Measurements from ENCODE around the gene NRN1L.
"Not testable (repeated sequence)": the region's sequence is repeated elsewhere in the genome, so short reads cannot be mapped to it uniquely, and the experiment has no call there.

Gene NRN1L

DNA sequence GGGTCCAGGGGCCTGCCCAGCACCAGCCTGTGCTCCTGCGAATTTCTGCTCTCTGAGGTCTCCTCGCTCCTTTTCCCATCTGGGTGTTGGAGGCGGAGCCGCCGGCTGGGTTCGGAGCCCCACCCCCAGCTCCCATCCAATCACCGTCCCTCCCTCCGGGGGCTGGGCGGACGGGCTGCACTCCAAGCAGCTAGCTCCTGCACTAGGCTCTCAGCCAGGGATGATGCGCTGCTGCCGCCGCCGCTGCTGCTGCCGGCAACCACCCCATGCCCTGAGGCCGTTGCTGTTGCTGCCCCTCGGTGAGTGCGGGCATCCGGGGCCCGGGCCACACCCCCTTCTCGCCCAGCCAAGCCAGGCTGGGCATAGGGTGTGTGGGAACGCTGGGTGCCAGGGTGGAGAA lies at the start of gene NRN1L:
TSS of gene NRN1L (plus strand) at position 202 of the 400 bp plus-strand sequence. CDS start at position 221, 19 bp downstream.
- Histone ChIP-seq H3K9me3 (ENCODE audit: control insufficient read depth, insufficient read depth, low read length) (no peaks in the 10 kb centered on the region), H3K4me1 (ENCODE audit: control insufficient read depth, low read length) (no peaks in the 10 kb centered on the region), H3K36me3 (ENCODE audit: control insufficient read depth, low read length) (peaks cover 57% of the 10 kb centered on the region), H3K4me3 (ENCODE audit: low read length) (no peak within 1 kb of the TSS), H3K79me2 (ENCODE audit: control insufficient read depth, low read length) (no peaks in the 10 kb centered on the region), H3K27me3 (ENCODE audit: control insufficient read depth, low read length) (no peaks in the 10 kb centered on the region), H3K9me2 (replicated peaks; ENCODE audit: control insufficient read depth, low read length) (no peaks in the 10 kb centered on the region), H3K4me2 (ENCODE audit: low read length) (no peak within 1 kb of the TSS), H4K20me1 (ENCODE audit: control insufficient read depth, insufficient read depth, low read depth, low read length) (no peaks in the 10 kb centered on the region), H3F3A (ENCODE audit: control insufficient read depth, insufficient read depth) (0 out of 2 replicates have a peak, but pooled peaks cover 2% of the 10 kb centered on the region), H3K27ac (ENCODE audit: low read depth, low read length) (no peak within 1 kb of the TSS)
- TF ChIP-seq EZH2phosphoT487 (IDR thresholded peaks at IDR 0.05; ENCODE audit: borderline replicate concordance, low read length) = no peak
- TF ChIP-seq, protein P1, sequence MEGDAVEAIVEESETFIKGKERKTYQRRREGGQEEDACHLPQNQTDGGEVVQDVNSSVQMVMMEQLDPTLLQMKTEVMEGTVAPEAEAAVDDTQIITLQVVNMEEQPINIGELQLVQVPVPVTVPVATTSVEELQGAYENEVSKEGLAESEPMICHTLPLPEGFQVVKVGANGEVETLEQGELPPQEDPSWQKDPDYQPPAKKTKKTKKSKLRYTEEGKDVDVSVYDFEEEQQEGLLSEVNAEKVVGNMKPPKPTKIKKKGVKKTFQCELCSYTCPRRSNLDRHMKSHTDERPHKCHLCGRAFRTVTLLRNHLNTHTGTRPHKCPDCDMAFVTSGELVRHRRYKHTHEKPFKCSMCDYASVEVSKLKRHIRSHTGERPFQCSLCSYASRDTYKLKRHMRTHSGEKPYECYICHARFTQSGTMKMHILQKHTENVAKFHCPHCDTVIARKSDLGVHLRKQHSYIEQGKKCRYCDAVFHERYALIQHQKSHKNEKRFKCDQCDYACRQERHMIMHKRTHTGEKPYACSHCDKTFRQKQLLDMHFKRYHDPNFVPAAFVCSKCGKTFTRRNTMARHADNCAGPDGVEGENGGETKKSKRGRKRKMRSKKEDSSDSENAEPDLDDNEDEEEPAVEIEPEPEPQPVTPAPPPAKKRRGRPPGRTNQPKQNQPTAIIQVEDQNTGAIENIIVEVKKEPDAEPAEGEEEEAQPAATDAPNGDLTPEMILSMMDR (IDR thresholded peaks at IDR 0.05; ENCODE audit: low read depth, low read length, poor library complexity, severe bottlenecking) = no peak

DNA sequence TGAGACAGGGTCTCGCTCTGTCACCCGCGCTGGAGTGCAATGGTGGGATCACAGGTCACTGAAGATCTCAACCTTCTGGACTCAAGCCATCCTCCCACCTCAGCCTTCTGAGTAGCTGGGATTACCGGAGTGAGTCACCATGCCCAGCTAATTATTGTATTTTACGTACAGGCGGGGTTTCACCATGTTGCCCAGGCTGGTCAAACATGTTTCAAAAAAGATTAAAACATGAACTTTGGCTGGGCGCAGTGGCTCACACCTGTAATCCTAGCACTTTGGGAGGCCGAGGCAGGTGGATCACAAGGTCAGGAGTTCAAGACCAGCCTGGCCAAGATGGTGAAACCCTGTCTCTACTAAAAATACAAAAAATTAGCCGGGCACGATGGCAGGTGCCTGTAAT lies 47.5 kb upstream of the NRN1L start:
- not testable (repeated sequence) for H3K9me3 ChIP-seq (ENCODE audit: control insufficient read depth, insufficient read depth, low read length); H3K27ac ChIP-seq (ENCODE audit: low read depth, low read length); H3K27me3 ChIP-seq (ENCODE audit: control insufficient read depth, low read length); H3K36me3 ChIP-seq (ENCODE audit: control insufficient read depth, low read length); H4K20me1 ChIP-seq (ENCODE audit: control insufficient read depth, insufficient read depth, low read depth, low read length); H3K4me2 ChIP-seq (ENCODE audit: low read length); H3K9me2 ChIP-seq (replicated peaks; ENCODE audit: control insufficient read depth, low read length); H3F3A ChIP-seq (ENCODE audit: control insufficient read depth, insufficient read depth); H3K4me3 ChIP-seq (ENCODE audit: low read length)
- Histone ChIP-seq H3K79me2 (ENCODE audit: control insufficient read depth, low read length) (peaks cover 13% of the 10 kb centered on the region), H3K4me1 (ENCODE audit: control insufficient read depth, low read length) (peaks cover 19% of the 10 kb centered on the region)

DNA sequence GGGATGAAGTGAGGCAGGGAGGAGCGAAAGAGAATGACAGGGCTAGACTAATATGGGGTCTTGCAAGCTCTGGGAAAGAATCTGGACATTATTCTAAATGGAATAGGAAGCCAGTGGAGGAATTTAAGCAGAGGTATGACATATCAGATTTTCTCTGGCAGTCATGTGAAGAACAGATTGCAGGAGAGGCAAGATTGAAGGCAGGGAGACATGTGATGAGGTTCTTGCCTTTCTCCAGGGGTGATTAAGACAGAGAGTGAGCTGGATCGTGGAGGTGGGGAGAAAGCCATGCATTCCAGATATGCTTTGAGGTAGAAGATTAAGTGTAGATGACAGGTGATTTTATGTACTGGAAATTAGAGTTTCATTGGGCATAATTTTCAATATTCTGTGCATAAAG lies 46.9 kb upstream of the NRN1L start:
- Histone ChIP-seq H3K4me2 (ENCODE audit: low read length) (no peak overlapping the region), H3K36me3 (ENCODE audit: control insufficient read depth, low read length) (no peaks in the 10 kb centered on the region)

DNA sequence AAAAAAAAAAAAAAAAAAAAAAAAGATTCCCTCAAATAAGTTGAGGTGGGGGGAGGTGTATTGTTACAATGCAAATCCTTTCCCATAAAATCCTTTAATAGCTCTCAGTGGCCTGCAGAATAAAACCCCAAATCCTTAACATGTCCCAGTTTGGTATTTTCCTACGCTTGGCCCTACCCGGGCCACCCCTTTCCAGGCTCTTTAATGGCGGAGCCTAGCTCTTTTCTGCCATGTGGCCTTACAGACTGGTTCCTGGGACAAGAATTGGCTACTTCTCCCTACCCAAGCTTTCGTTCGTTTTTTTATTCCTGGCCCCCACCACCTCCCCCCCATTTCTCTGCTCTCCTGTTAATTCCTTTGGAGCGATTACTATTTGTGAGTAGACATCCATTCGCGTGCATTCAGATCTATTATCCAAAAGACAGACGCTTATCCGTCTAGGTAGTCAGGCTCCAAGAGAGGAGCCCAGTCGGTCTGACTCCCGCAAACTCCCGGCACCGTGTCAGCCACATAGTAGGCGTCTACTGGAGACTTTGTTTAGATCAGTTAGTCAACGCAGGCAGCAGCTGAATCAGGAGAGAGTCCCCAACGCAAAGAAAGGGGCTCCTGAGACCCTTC lies 43.4 kb upstream of the NRN1L start:
- H3K4me3 ChIP-seq (ENCODE audit: low read length) = peak overlapping the region; percentile 95
- peaks cover 7% of the 10 kb centered on the region; the same call in 1 of the 2 replicates for H4K20me1 ChIP-seq (ENCODE audit: control insufficient read depth, insufficient read depth, low read depth, low read length)
- H3K36me3 ChIP-seq (ENCODE audit: control insufficient read depth, low read length) = peaks cover 13% of the 10 kb centered on the region
- H3K4me1 ChIP-seq (ENCODE audit: control insufficient read depth, low read length) = peaks cover 37% of the 10 kb centered on the region
- H3K4me2 ChIP-seq (ENCODE audit: low read length) = peak overlapping the region; percentile 78
- H3K9me3 ChIP-seq (ENCODE audit: control insufficient read depth, insufficient read depth, low read length) = no peaks in the 10 kb centered on the region
- no peaks in the 10 kb centered on the region for H3K9me2 ChIP-seq (replicated peaks; ENCODE audit: control insufficient read depth, low read length)
- no peak overlapping the region for H3K27ac ChIP-seq (ENCODE audit: low read depth, low read length)
- H3K27me3 ChIP-seq (ENCODE audit: control insufficient read depth, low read length) = no peaks in the 10 kb centered on the region
- peaks cover 7% of the 10 kb centered on the region; the same call in 1 of the 2 replicates for H3F3A ChIP-seq (ENCODE audit: control insufficient read depth, insufficient read depth)
- peaks cover 38% of the 10 kb centered on the region for H3K79me2 ChIP-seq (ENCODE audit: control insufficient read depth, low read length)
- TF ChIP-seq, protein P1 (IDR thresholded peaks at IDR 0.05; ENCODE audit: low read depth, low read length, poor library complexity, severe bottlenecking) = no peak
- TF ChIP-seq EZH2phosphoT487 (IDR thresholded peaks at IDR 0.05; ENCODE audit: borderline replicate concordance, low read length) = no peak

More for the DNA sequence above, 46.9 kb upstream of the NRN1L start:
- H3F3A ChIP-seq (ENCODE audit: control insufficient read depth, insufficient read depth) = no peaks in the 10 kb centered on the region
- no peaks in the 10 kb centered on the region for H3K27me3 ChIP-seq (ENCODE audit: control insufficient read depth, low read length)
- TF ChIP-seq EZH2phosphoT487 (IDR thresholded peaks at IDR 0.05; ENCODE audit: borderline replicate concordance, low read length) = no peak
- TF ChIP-seq, protein P1 (IDR thresholded peaks at IDR 0.05; ENCODE audit: low read depth, low read length, poor library complexity, severe bottlenecking) = no peak
- H3K9me2 ChIP-seq (replicated peaks; ENCODE audit: control insufficient read depth, low read length) = no peaks in the 10 kb centered on the region
- H3K4me3 ChIP-seq (ENCODE audit: low read length) = no peak overlapping the region
- H4K20me1 ChIP-seq (ENCODE audit: control insufficient read depth, insufficient read depth, low read depth, low read length) = no peaks in the 10 kb centered on the region
- peaks cover 14% of the 10 kb centered on the region for H3K4me1 ChIP-seq (ENCODE audit: control insufficient read depth, low read length)
- no peak overlapping the region for H3K27ac ChIP-seq (ENCODE audit: low read depth, low read length)
- peaks cover 12% of the 10 kb centered on the region for H3K79me2 ChIP-seq (ENCODE audit: control insufficient read depth, low read length)
- H3K9me3 ChIP-seq (ENCODE audit: control insufficient read depth, insufficient read depth, low read length) = no peaks in the 10 kb centered on the region

Measured in DOHH2 (cell line).